CD4-positive, alpha-beta memory T cell (primary cell): ENCODE data around the gene RBMX. TPM values are rescaled to one million over a fixed set of nuclear protein-coding genes. Genes with fewer than 3 reads are reported as not detected.
A peak's percentile ranks its signal among the peaks of the same experiment; 100 is the strongest.
"Not testable (repeated sequence)": the region's sequence is repeated elsewhere in the genome, so short reads cannot be mapped to it uniquely, and the experiment has no call there.

Source experiments
- CTCF ChIA-PET: fragments of 350-600 bp; sonication (Branson Sonifier 250); formaldehyde crosslinking; loops from one replicate; lab custom pipeline; 2021; ENCODE audit warnings: inconsistent platforms; ENCODE audit not compliant: partially characterized antibody; lab: Charles Lee
- POLR2A ChIA-PET: fragments of 350-600 bp; sonication (Branson Sonifier 250); formaldehyde crosslinking; loops from one replicate; lab custom pipeline; 2021; ENCODE audit not compliant: partially characterized antibody; lab: Charles Lee
- DNase-seq, 5 donors: peaks; one replicate each; pipeline versions ENCODE4 v3.0.0 to v3.0.0-alpha.2; 2020 to 2022; ENCODE audit warnings: mixed read lengths in 1 of 5
- H3K27ac ChIP-seq: one replicate; pipeline ENCODE4 v1.7.0; 2013; ENCODE audit warnings: low read depth, low read length
- H3K27me3 ChIP-seq: 2 replicates; pipeline ENCODE4 v1.7.0; 2013; ENCODE audit warnings: mild to moderate bottlenecking, low read length, moderate library complexity; ENCODE audit not compliant: insufficient read depth
- H3K36me3 ChIP-seq: 2 replicates; pipeline ENCODE4 v1.7.0; 2013; ENCODE audit warnings: mild to moderate bottlenecking, low read length, moderate library complexity; ENCODE audit not compliant: insufficient read depth
- H3K4me1 ChIP-seq: 2 replicates; pipeline ENCODE4 v1.7.0; 2013; ENCODE audit warnings: mild to moderate bottlenecking, low read length, moderate library complexity; ENCODE audit not compliant: insufficient read depth
- H3K4me3 ChIP-seq, 2 donors: one replicate each; pipeline ENCODE4 v1.7.0; 2013; ENCODE audit warnings: low read length in 2 of 2, mild to moderate bottlenecking in 1 of 2
- H3K9me3 ChIP-seq, 2 donors: one replicate each; pipeline ENCODE4 v1.7.0; 2013; ENCODE audit warnings: low read length in 2 of 2, control low read depth in 1 of 2; ENCODE audit not compliant: control insufficient read depth in 1 of 2
- H3K27ac Mint-ChIP-seq, 7 donors: one replicate each; pipeline ENCODE4 v1.8.0; 2020 to 2021; ENCODE audit warnings: mixed read lengths in 7 of 7, mild to moderate bottlenecking in 6 of 7, inconsistent platforms in 3 of 7, moderate library complexity in 3 of 7
- H3K27me3 Mint-ChIP-seq, 2 donors: one replicate each; pipeline ENCODE4 v1.8.0; 2020 to 2021; ENCODE audit warnings: mixed read lengths in 2 of 2
- H3K36me3 Mint-ChIP-seq, 2 donors: one replicate each; pipeline ENCODE4 v1.8.0; 2020 to 2021; ENCODE audit warnings: mixed read lengths in 2 of 2, inconsistent platforms in 1 of 2, mild to moderate bottlenecking in 1 of 2
- H3K4me1 Mint-ChIP-seq, 4 donors: one replicate each; pipeline ENCODE4 v1.8.0; 2020 to 2021; ENCODE audit warnings: mixed read lengths in 4 of 4, mild to moderate bottlenecking in 1 of 4
- H3K4me3 Mint-ChIP-seq, 8 donors: one replicate each; pipeline ENCODE4 v1.8.0; 2020 to 2021; ENCODE audit warnings: mixed read lengths in 8 of 8, mild to moderate bottlenecking in 7 of 8, moderate library complexity in 6 of 8, inconsistent platforms in 3 of 8
- H3K9me3 Mint-ChIP-seq, 8 donors: one replicate each; pipeline ENCODE4 v1.8.0; 2020 to 2021; ENCODE audit warnings: mixed read lengths in 8 of 8, mild to moderate bottlenecking in 5 of 8, inconsistent platforms in 3 of 8, moderate library complexity in 1 of 8
- intact Hi-C: fragments of 100-400 bp; cut with micrococcal nuclease; formaldehyde crosslinking; loops from one replicate; pipeline ENCODE4 v1.15.1; 2023
- polyA plus RNA-seq, 2 donors: library from polyadenylated mRNA; unstranded; fragments of 300-500 nt; fragmentation: Illumina TruSeq; gene quantifications; one replicate each; pipeline ENCODE4 v1.2.3, GENCODE V29; 2021
- total RNA-seq, 2 experiments: library from RNA; stranded (reverse); gene quantifications; one replicate each; pipeline ENCODE4 v1.2.3, GENCODE V29; 2021

The RBMX gene
- total and polyA plus RNA-seq, 4 experiments from 2014 or later: 183 to 246 (median 241) TPM

GRCh38 chrX:136879001-136879687 lies 1.4 kb downstream of the RBMX start:
- intact Hi-C loops: loop anchor here (1.0 kb wide), 1 partner anchor 99 kb away; the partner anchor contains the start of gene ARHGEF6
- peak in 4 of 5 donors; percentile 39 to 45 (median 42) for DNase-seq
- H3K36me3 ChIP-seq: peaks cover 19% of the 10 kb centered on the region

GRCh38 chrX:136878423-136878822 lies 2.1 kb downstream of the RBMX start:
- H3K9me3 Mint-ChIP-seq: peaks cover 0 to 6% (median 0%) of the 10 kb centered on the region in 8 donors
- H3K4me1 Mint-ChIP-seq: peaks cover 1 to 51% (median 21%) of the 10 kb centered on the region in 4 donors
- peak overlapping the region in 5 of 7 donors; percentile 48 to 100 (median 99) for H3K27ac Mint-ChIP-seq
- Histone ChIP-seq H3K4me1 (peaks cover 17% of the 10 kb centered on the region), H3K27ac (peak overlapping the region; percentile 99), H3K4me3 (peak overlapping the region; percentile 86 to 90), H3K36me3 (peaks cover 19% of the 10 kb centered on the region), H3K27me3 (no peaks in the 10 kb centered on the region), H3K9me3 (no peaks in the 10 kb centered on the region)
- CTCF ChIA-PET: interaction anchor here (1.2 to 1.5 kb wide), 3 partner anchors 12 to 184 kb away, joined by 3 to 8 read pairs (median 5); no protein-coding TSS in a partner anchor
- H3K36me3 Mint-ChIP-seq: peaks cover 36 to 54% of the 10 kb centered on the region in 2 donors
- peak overlapping the region; percentile 93 to 99 (median 98) for H3K4me3 Mint-ChIP-seq
- intact Hi-C loops: no loop called here
- POLR2A ChIA-PET: interaction anchor here (0.8 to 4.7 kb wide), 7 partner anchors 11 to 226 kb away, joined by 3 to 68 read pairs (median 11); partner anchors contain the start of gene ARHGEF6
- H3K27me3 Mint-ChIP-seq: no peaks in the 10 kb centered on the region
- DNase-seq: no peak

More at GRCh38 chrX:136879001-136879687, 1.4 kb downstream of the RBMX start:
- H3K4me3 Mint-ChIP-seq: peak overlapping the region; percentile 93 to 99 (median 98)
- Histone ChIP-seq H3K27ac (peak overlapping the region; percentile 99), H3K4me1 (peaks cover 17% of the 10 kb centered on the region), H3K27me3 (no peaks in the 10 kb centered on the region), H3K9me3 (no peaks in the 10 kb centered on the region), H3K4me3 (peak overlapping the region; percentile 86 to 90)
- H3K4me1 Mint-ChIP-seq: peaks cover 1 to 44% (median 18%) of the 10 kb centered on the region in 4 donors
- H3K36me3 Mint-ChIP-seq: peaks cover 30 to 47% of the 10 kb centered on the region in 2 donors
- CTCF ChIA-PET: interaction anchor here (0.6 to 1.5 kb wide), 5 partner anchors 12 to 240 kb away, joined by 3 to 8 read pairs (median 3); no protein-coding TSS in a partner anchor
- peaks cover 0 to 6% (median 0%) of the 10 kb centered on the region in 8 donors for H3K9me3 Mint-ChIP-seq
- H3K27me3 Mint-ChIP-seq: no peaks in the 10 kb centered on the region
- POLR2A ChIA-PET: interaction anchor here (0.6 to 4.7 kb wide), 21 partner anchors 11 to 382 kb away, joined by 3 to 68 read pairs (median 8); partner anchors contain the start of genes ARHGEF6 and HTATSF1
- H3K27ac Mint-ChIP-seq: peak overlapping the region; percentile 97 to 100 (median 99)

- Histone ChIP-seq H3K36me3 (peaks cover 31% of the 10 kb centered on the region), H3K4me1 (peaks cover 22% of the 10 kb centered on the region)
- H3K27me3 Mint-ChIP-seq, DNase-seq, intact Hi-C loops, H3K4me3 ChIP-seq, H3K27me3 ChIP-seq, H3K9me3 Mint-ChIP-seq, H3K9me3 ChIP-seq, CTCF ChIA-PET, H3K27ac ChIP-seq: not testable (repeated sequence)
- POLR2A ChIA-PET: interaction anchor here (1.0 kb wide), 1 partner anchor 30 kb away, joined by 3 read pairs; no protein-coding TSS in a partner anchor
- Mint-ChIP-seq H3K4me1 (peaks cover 6 to 49% (median 31%) of the 10 kb centered on the region in 4 donors), H3K36me3 (peaks cover 39 to 66% of the 10 kb centered on the region in 2 donors), H3K4me3 (peak overlapping the region in 1 of 8 donors; percentile 40), H3K27ac (peak overlapping the region in 3 of 7 donors; percentile 51 to 62 (median 53))
Observed at GRCh38 chrX:136874114-136874513, 6.4 kb downstream of the RBMX start.

GRCh38 chrX:136873210-136873609 lies 7.3 kb downstream of the RBMX start:
- peaks cover 5 to 53% (median 35%) of the 10 kb centered on the region in 4 donors for H3K4me1 Mint-ChIP-seq
- not testable (repeated sequence) for H3K4me3 Mint-ChIP-seq

GRCh38 chrX:136872091-136872700 lies 8.3 kb downstream of the RBMX start:
- ChIA-PET POLR2A (interaction anchor here (0.7 to 3.7 kb wide), 5 partner anchors 8 to 375 kb away, joined by 3 to 24 read pairs (median 8); partner anchors contain the start of genes ARHGEF6, HTATSF1 and RBMX), CTCF (interaction anchor here (0.7 to 0.9 kb wide), 2 partner anchors 161 to 601 kb away, joined by 3 read pairs; no protein-coding TSS in a partner anchor)
- H3K4me1 ChIP-seq: peaks cover 27% of the 10 kb centered on the region
- H3K9me3 Mint-ChIP-seq: no peaks in the 10 kb centered on the region
- H3K4me3 Mint-ChIP-seq: peak overlapping the region in 2 of 8 donors; percentile 15 to 52
- intact Hi-C loops: no loop called here
- peaks cover 35 to 70% of the 10 kb centered on the region in 2 donors for H3K36me3 Mint-ChIP-seq
- peaks cover 19% of the 10 kb centered on the region for H3K36me3 ChIP-seq
- H3K27me3 ChIP-seq: no peaks in the 10 kb centered on the region
- H3K4me1 Mint-ChIP-seq: peaks cover 10 to 63% (median 36%) of the 10 kb centered on the region in 4 donors
- H3K27ac ChIP-seq: no peak overlapping the region
- peak overlapping the region in 2 of 7 donors; percentile 4 to 24 for H3K27ac Mint-ChIP-seq
- H3K4me3 ChIP-seq: no peak overlapping the region
- H3K9me3 ChIP-seq: no peaks in the 10 kb centered on the region
- no peak for DNase-seq
- H3K27me3 Mint-ChIP-seq: no peaks in the 10 kb centered on the region

More at GRCh38 chrX:136873210-136873609, 7.3 kb downstream of the RBMX start:
- H3K9me3 ChIP-seq, intact Hi-C loops, H3K27ac Mint-ChIP-seq, H3K9me3 Mint-ChIP-seq, DNase-seq, H3K4me3 ChIP-seq, H3K27ac ChIP-seq, H3K27me3 Mint-ChIP-seq, H3K27me3 ChIP-seq: not testable (repeated sequence)
- ChIA-PET CTCF (interaction anchor here (0.6 kb wide), 1 partner anchor 26 kb away, joined by 3 read pairs; no protein-coding TSS in a partner anchor), POLR2A (interaction anchor here (3.7 kb wide), 1 partner anchor 93 kb away, joined by 13 read pairs; the partner anchor contains the start of gene ARHGEF6)
- H3K36me3 Mint-ChIP-seq: peaks cover 37 to 68% of the 10 kb centered on the region in 2 donors
- Histone ChIP-seq H3K4me1 (peaks cover 29% of the 10 kb centered on the region), H3K36me3 (peaks cover 27% of the 10 kb centered on the region)

GRCh38 chrX:136870064-136870463 lies 10.5 kb downstream of the RBMX start:
- H3K4me3 ChIP-seq: no peak overlapping the region
- intact Hi-C loops: no loop called here
- CTCF ChIA-PET: no interaction called here
- H3K9me3 ChIP-seq: no peaks in the 10 kb centered on the region
- Mint-ChIP-seq H3K27me3 (no peaks in the 10 kb centered on the region), H3K9me3 (no peaks in the 10 kb centered on the region), H3K27ac (peak overlapping the region in 2 of 7 donors; percentile 42 to 66), H3K4me3 (peak overlapping the region in 3 of 8 donors; percentile 1 to 17 (median 4)), H3K4me1 (peaks cover 17 to 68% (median 41%) of the 10 kb centered on the region in 4 donors), H3K36me3 (peaks cover 34 to 74% of the 10 kb centered on the region in 2 donors)
- no peaks in the 10 kb centered on the region for H3K27me3 ChIP-seq
- peaks cover 12% of the 10 kb centered on the region for H3K36me3 ChIP-seq
- H3K27ac ChIP-seq: no peak overlapping the region
- POLR2A ChIA-PET: interaction anchor here (0.6 to 3.7 kb wide), 4 partner anchors 9 to 103 kb away, joined by 3 to 13 read pairs (median 6); partner anchors contain the start of genes ARHGEF6 and RBMX
- peaks cover 27% of the 10 kb centered on the region for H3K4me1 ChIP-seq
- DNase-seq: no peak
